Neural cell (in vitro differentiated cells): ENCODE data around the gene DMBT1. TPM values are rescaled to one million over a fixed set of nuclear protein-coding genes. Genes with fewer than 3 reads are reported as not detected.

ENCODE experiments used
- H2AFZ ChIP-seq: fragments of 200-600, 300-800 bp; sonication (generic), shearing (Covaris generic); 2 replicates; pipeline ENCODE4 v1.6.0; 2014; ENCODE audit warnings: low read depth, mild to moderate bottlenecking, antibody characterized with exemption, low read length, moderate library complexity
- H3F3A ChIP-seq: fragments of 200-600 bp; shearing (Covaris generic); 2 replicates; pipeline ENCODE4 v1.6.1; 2016; ENCODE audit warnings: mild to moderate bottlenecking, moderate library complexity, mixed read lengths, antibody characterized with exemption, low read length; ENCODE audit not compliant: insufficient read depth, poor library complexity, severe bottlenecking
- H3K27ac ChIP-seq: fragments of 200-600, 300-800 bp; sonication (generic), shearing (Covaris generic); 2 replicates; pipeline ENCODE4 v1.5.1; 2014; ENCODE audit warnings: mild to moderate bottlenecking, low read length, moderate library complexity
- H3K27me3 ChIP-seq: fragments of 300-800, 200-600 bp; sonication (generic), shearing (Covaris generic); 2 replicates; pipeline ENCODE4 v1.6.0; 2014; ENCODE audit warnings: mild to moderate bottlenecking, low read depth, low read length, moderate library complexity; ENCODE audit not compliant: insufficient read depth
- H3K36me3 ChIP-seq: fragments of 300-800, 200-600 bp; sonication (generic), shearing (Covaris generic); 2 replicates; pipeline ENCODE4 v1.5.1; 2014; ENCODE audit warnings: mild to moderate bottlenecking, antibody characterized with exemption, low read length, moderate library complexity; ENCODE audit not compliant: insufficient read depth
- H3K4me2 ChIP-seq: fragments of 300-800, 200-600 bp; sonication (generic), shearing (Covaris generic); 2 replicates; pipeline ENCODE4 v1.6.0; 2014; ENCODE audit warnings: mild to moderate bottlenecking, low read length
- H3K4me3 ChIP-seq: fragments of 300-800, 200-600 bp; sonication (generic), shearing (Covaris generic); 2 replicates; pipeline ENCODE4 v1.5.1; 2014; ENCODE audit warnings: mild to moderate bottlenecking, low read length, moderate library complexity
- H3K79me2 ChIP-seq: fragments of 200-600 bp; shearing (Covaris generic); replicated peaks from 2 replicates; pipeline ENCODE4 v1.6.0; 2014; ENCODE audit warnings: mild to moderate bottlenecking, low read length, moderate library complexity; ENCODE audit not compliant: insufficient read depth
- H3K9ac ChIP-seq: fragments of 300-800, 200-600 bp; sonication (generic), shearing (Covaris generic); 2 replicates; pipeline ENCODE4 v1.6.1; 2016; ENCODE audit warnings: mild to moderate bottlenecking, low read length, mixed read lengths
- H3K9me2 ChIP-seq: fragments of 200-600 bp; shearing (Covaris generic); 2 replicates; pipeline ENCODE4 v1.6.1; 2016; ENCODE audit warnings: mild to moderate bottlenecking, low read length, mixed read lengths; ENCODE audit not compliant: insufficient read depth
- H3K9me3 ChIP-seq: fragments of 200-600, 300-800 bp; sonication (generic), shearing (Covaris generic); 2 replicates; pipeline ENCODE4 v1.6.1; 2016; ENCODE audit warnings: mild to moderate bottlenecking, mixed run types, low read length, moderate library complexity, mixed read lengths
- H4K20me1 ChIP-seq: fragments of 200-600 bp; shearing (Covaris generic); 2 replicates; pipeline ENCODE4 v1.6.1; 2016; ENCODE audit warnings: mild to moderate bottlenecking, mixed run types; ENCODE audit not compliant: insufficient read depth
- EP300 ChIP-seq: fragments of 450-650 bp; conservative IDR thresholded peaks from 2 replicates; pipeline ENCODE4 v1.6.1; 2014; ENCODE audit warnings: antibody characterized with exemption, mild to moderate bottlenecking, moderate library complexity; ENCODE audit not compliant: poor library complexity, severe bottlenecking
- EZH2 ChIP-seq: fragments of 200-600, 300-800 bp; shearing (Covaris generic), sonication (generic); IDR thresholded peaks from 2 replicates; pipeline ENCODE4 v1.6.1; 2014; ENCODE audit warnings: antibody characterized with exemption, low read length, borderline replicate concordance, mild to moderate bottlenecking; ENCODE audit not compliant: insufficient read depth, poor library complexity, severe bottlenecking
- MXI1 ChIP-seq: fragments of 450-650 bp; conservative IDR thresholded peaks from 2 replicates; pipeline ENCODE4 v1.6.1; 2014; ENCODE audit warnings: antibody characterized with exemption, mild to moderate bottlenecking; ENCODE audit not compliant: poor library complexity, severe bottlenecking
- POLR2AphosphoS5 ChIP-seq: IDR thresholded peaks from 2 replicates; pipeline ENCODE4 v1.6.1; 2012
- RAD21 ChIP-seq: fragments of 450-650 bp; conservative IDR thresholded peaks from 2 replicates; pipeline ENCODE4 v1.6.1; 2014; ENCODE audit warnings: antibody characterized with exemption, mild to moderate bottlenecking, moderate library complexity
- SMC3 ChIP-seq: fragments of 450-650 bp; conservative IDR thresholded peaks from 2 replicates; pipeline ENCODE4 v1.6.1; 2014; ENCODE audit warnings: antibody characterized with exemption, mild to moderate bottlenecking, moderate library complexity; ENCODE audit not compliant: poor library complexity
- TAF1 ChIP-seq: IDR thresholded peaks from 2 replicates; pipeline ENCODE4 v1.6.1; 2012; ENCODE audit warnings: low read depth
- polyA plus RNA-seq: library from polyadenylated mRNA; depleted of rRNA; stranded (reverse); fragments of >200 nt; gene quantifications from 2 replicates; pipeline ENCODE4 v1.2.3, GENCODE V29; 2014
- TF ChIP-seq, protein P1 (sequence below): IDR thresholded peaks from 2 replicates; pipeline ENCODE4 v1.6.1; 2012; ENCODE audit warnings: borderline replicate concordance

Gene DMBT1
- polyA plus RNA-seq, 1 donor from 2014 or later = not detected

GRCh38 chr10:122659126-122659525 lies 98.6 kb downstream of the DMBT1 start:
- Histone ChIP-seq H3K27ac (no peak overlapping the region), H2AFZ (no peak overlapping the region), H3K27me3 (no peaks in the 10 kb centered on the region), H3K9me3 (no peaks in the 10 kb centered on the region), H3K79me2 (no peaks in the 10 kb centered on the region), H3K4me2 (no peak overlapping the region), H3K9ac (no peak overlapping the region), H3F3A (no peaks in the 10 kb centered on the region), H3K36me3 (no peaks in the 10 kb centered on the region), H4K20me1 (no peaks in the 10 kb centered on the region), H3K9me2 (no peaks in the 10 kb centered on the region), H3K4me3 (no peak overlapping the region)
- no peak for TF ChIP-seq RAD21
- no peak for TF ChIP-seq SMC3
- TF ChIP-seq EP300 = no peak
- no peak for TF ChIP-seq TAF1

- Histone ChIP-seq H3K27me3 (no peaks in the 10 kb centered on the region), H3K9me2 (no peaks in the 10 kb centered on the region), H3F3A (no peaks in the 10 kb centered on the region)
These were observed 99.1 kb downstream of the DMBT1 start for GRCh38 chr10:122659651-122660050.

GRCh38 chr10:122660696-122661095 lies 100.1 kb downstream of the DMBT1 start:
- Histone ChIP-seq H3K27ac (no peak overlapping the region), H3K79me2 (no peaks in the 10 kb centered on the region), H3K4me2 (no peak overlapping the region), H3K9me3 (no peaks in the 10 kb centered on the region), H3K36me3 (no peaks in the 10 kb centered on the region), H3F3A (no peaks in the 10 kb centered on the region), H3K4me3 (no peak overlapping the region), H3K9ac (no peak overlapping the region), H2AFZ (no peak overlapping the region), H3K27me3 (no peaks in the 10 kb centered on the region), H4K20me1 (no peaks in the 10 kb centered on the region), H3K9me2 (no peaks in the 10 kb centered on the region)
- TF ChIP-seq POLR2AphosphoS5 = no peak
- no peak for TF ChIP-seq EP300
- TF ChIP-seq RAD21 = no peak

More at GRCh38 chr10:122659651-122660050, 99.1 kb downstream of the DMBT1 start:
- Histone ChIP-seq H3K79me2 (no peaks in the 10 kb centered on the region), H3K9ac (no peak overlapping the region), H3K4me3 (no peak overlapping the region), H3K36me3 (no peaks in the 10 kb centered on the region), H2AFZ (no peak overlapping the region), H3K4me2 (no peak overlapping the region), H3K27ac (no peak overlapping the region), H3K9me3 (no peaks in the 10 kb centered on the region), H4K20me1 (no peaks in the 10 kb centered on the region)
- TF ChIP-seq TAF1 (no peak), SMC3 (no peak), RAD21 (no peak), EZH2 (no peak), EP300 (no peak), MXI1 (no peak)
- TF ChIP-seq, protein P1, sequence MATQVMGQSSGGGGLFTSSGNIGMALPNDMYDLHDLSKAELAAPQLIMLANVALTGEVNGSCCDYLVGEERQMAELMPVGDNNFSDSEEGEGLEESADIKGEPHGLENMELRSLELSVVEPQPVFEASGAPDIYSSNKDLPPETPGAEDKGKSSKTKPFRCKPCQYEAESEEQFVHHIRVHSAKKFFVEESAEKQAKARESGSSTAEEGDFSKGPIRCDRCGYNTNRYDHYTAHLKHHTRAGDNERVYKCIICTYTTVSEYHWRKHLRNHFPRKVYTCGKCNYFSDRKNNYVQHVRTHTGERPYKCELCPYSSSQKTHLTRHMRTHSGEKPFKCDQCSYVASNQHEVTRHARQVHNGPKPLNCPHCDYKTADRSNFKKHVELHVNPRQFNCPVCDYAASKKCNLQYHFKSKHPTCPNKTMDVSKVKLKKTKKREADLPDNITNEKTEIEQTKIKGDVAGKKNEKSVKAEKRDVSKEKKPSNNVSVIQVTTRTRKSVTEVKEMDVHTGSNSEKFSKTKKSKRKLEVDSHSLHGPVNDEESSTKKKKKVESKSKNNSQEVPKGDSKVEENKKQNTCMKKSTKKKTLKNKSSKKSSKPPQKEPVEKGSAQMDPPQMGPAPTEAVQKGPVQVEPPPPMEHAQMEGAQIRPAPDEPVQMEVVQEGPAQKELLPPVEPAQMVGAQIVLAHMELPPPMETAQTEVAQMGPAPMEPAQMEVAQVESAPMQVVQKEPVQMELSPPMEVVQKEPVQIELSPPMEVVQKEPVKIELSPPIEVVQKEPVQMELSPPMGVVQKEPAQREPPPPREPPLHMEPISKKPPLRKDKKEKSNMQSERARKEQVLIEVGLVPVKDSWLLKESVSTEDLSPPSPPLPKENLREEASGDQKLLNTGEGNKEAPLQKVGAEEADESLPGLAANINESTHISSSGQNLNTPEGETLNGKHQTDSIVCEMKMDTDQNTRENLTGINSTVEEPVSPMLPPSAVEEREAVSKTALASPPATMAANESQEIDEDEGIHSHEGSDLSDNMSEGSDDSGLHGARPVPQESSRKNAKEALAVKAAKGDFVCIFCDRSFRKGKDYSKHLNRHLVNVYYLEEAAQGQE = no peak
